ENCODE results near the gene CREB5.
"Not testable (repeated sequence)": the region's sequence is repeated elsewhere in the genome, so short reads cannot be mapped to it uniquely, and the experiment has no call there.

The CREB5 gene

DNA sequence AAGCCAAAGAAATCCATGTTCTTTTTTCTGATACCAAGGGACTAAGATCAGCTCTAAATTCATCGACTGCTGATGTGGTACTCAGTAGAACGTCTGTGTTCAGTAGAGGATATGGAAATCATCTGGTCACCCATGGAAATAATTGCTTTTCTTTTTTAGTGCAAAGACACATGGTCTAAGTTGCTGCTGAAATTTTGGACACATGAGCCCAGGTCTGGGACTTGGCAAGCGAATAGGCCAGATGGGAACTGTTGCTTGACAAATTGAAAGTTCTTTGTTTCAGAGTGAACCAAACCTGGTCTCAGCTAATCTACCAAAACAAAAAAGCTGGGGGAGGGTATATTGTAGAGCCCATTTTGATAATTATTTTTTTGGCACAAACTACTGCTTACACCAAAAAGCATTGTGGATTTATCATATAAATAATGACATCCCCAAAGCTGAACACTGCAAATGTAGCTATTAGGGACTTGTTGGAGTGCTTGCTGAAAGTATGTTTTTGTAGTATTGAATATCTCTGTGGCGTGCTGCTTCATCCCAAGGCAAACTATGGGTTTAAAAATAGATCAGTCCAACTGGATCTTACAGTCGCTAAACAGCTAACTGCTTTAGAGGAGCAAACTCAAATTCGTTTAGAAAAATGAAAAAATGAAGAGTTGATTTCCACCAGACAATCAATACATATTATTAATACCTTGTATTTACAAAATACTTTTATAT is 401.1 kb downstream of the CREB5 start:
- Histone ChIP-seq H3K4me3 (ENCODE audit: low read length) (no peak overlapping the region), H3K27ac (ENCODE audit: low read length) (no peak overlapping the region), H3K27me3 (ENCODE audit: control insufficient read depth, insufficient read depth, low read length) (no peaks in the 10 kb centered on the region), H3K36me3 (ENCODE audit: control insufficient read depth, insufficient read depth, low read length) (no peaks in the 10 kb centered on the region), H3K9me3 (ENCODE audit: control insufficient read depth, insufficient read depth, low read length) (no peaks in the 10 kb centered on the region), H3K4me1 (ENCODE audit: control insufficient read depth, insufficient read depth, low read length) (0 out of 2 replicates have a peak, but pooled peaks cover 1% of the 10 kb centered on the region)
- no CpG with 5 or more reads among the region's 6 CpGs for WGBS (ENCODE audit: insufficient coverage, insufficient read length)
- DNase-seq (ENCODE audit: low read depth, low spot score), result no peak

DNA sequence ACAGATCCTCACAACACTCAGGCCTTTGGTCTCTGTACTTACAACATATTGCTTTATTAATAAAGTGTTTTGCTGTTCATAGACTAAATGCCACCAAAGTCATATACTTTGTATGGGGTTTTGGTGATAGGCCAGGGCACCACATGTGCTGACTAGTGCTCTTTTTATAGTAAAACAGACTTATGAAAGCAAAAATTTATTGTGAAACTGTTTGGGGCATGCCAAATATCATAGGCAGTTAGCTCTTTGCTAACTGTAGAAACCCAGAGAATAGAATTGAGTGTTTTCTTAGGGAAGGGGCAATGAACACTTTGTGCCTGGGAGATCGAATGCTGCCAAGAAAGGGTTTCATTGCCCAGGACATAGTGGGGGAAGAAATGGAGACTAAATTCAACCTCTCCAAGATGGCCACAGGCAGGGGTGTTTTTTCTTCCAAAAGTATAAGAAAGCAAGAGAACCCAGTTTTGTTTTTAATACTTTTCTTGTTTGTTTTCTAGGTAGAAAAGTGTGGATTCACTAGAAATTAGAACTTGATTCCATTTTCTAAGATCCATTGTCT is 403.1 kb downstream of the CREB5 start:
- WGBS (ENCODE audit: insufficient coverage, insufficient read length), result no CpG with 5 or more reads among the region's 1 CpG

DNA sequence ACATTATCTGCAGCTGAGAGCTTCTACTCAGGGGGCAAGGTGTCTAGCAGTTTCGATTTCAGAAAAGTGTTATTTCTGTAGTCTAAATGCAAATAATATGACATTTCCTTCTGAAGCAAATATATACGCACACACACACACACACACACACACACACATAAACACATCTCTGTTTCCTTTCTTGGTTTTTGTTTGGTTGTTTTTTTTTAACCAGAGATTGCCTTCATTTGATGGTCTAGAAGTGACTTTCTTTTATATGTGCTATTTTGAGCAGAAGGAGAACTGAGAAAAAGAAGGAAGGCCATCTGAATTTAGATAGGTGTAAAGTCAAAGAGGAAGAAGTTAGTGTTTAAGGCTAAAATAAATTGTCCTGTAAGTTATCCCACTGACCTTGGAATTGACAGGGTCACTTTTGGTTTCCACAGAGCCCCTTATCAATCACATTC is 403.6 kb downstream of the CREB5 start:
- Histone ChIP-seq H3K4me1 (ENCODE audit: control insufficient read depth, insufficient read depth, low read length) (no peaks in the 10 kb centered on the region), H3K27ac (ENCODE audit: low read length) (no peak overlapping the region), H3K4me3 (ENCODE audit: low read length) (no peak overlapping the region), H3K27me3 (ENCODE audit: control insufficient read depth, insufficient read depth, low read length) (no peaks in the 10 kb centered on the region), H3K36me3 (ENCODE audit: control insufficient read depth, insufficient read depth, low read length) (no peaks in the 10 kb centered on the region), H3K9me3 (ENCODE audit: control insufficient read depth, insufficient read depth, low read length) (no peaks in the 10 kb centered on the region)
- no CpG with 5 or more reads among the region's 2 CpGs for WGBS (ENCODE audit: insufficient coverage, insufficient read length)
- no peak for DNase-seq (ENCODE audit: low read depth, low spot score)

More for the DNA sequence above, 403.1 kb downstream of the CREB5 start:
- DNase-seq (ENCODE audit: low read depth, low spot score), result no peak
- H3K4me1 ChIP-seq (ENCODE audit: control insufficient read depth, insufficient read depth, low read length), result no peaks in the 10 kb centered on the region
- no peak overlapping the region for H3K27ac ChIP-seq (ENCODE audit: low read length)
- no peak overlapping the region for H3K4me3 ChIP-seq (ENCODE audit: low read length)
- no peaks in the 10 kb centered on the region for H3K9me3 ChIP-seq (ENCODE audit: control insufficient read depth, insufficient read depth, low read length)
- no peaks in the 10 kb centered on the region for H3K36me3 ChIP-seq (ENCODE audit: control insufficient read depth, insufficient read depth, low read length)
- no peaks in the 10 kb centered on the region for H3K27me3 ChIP-seq (ENCODE audit: control insufficient read depth, insufficient read depth, low read length)

DNA sequence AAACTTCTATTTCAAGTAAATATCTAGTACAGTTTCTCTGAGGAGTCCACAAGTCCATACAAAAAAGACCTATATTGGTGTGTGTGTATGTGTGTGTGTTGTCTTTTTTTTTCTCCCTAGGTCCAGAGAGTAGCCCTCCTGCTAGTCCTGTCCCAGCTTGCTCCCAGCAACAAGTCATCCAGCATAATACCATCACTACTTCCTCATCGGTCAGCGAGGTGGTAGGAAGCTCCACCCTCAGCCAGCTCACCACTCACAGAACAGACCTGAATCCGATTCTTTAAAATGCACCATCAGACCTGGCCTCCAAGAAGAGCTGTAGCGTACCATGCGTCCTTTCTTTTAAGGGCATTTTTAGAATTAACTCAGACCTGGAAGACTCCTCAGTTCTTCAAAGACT is 406.7 kb downstream of the CREB5 start:
- Histone ChIP-seq H3K4me1 (ENCODE audit: control insufficient read depth, insufficient read depth, low read length) (no peaks in the 10 kb centered on the region), H3K9me3 (ENCODE audit: control insufficient read depth, insufficient read depth, low read length) (no peaks in the 10 kb centered on the region), H3K36me3 (ENCODE audit: control insufficient read depth, insufficient read depth, low read length) (no peaks in the 10 kb centered on the region), H3K27me3 (ENCODE audit: control insufficient read depth, insufficient read depth, low read length) (no peaks in the 10 kb centered on the region), H3K27ac (ENCODE audit: low read length) (no peak overlapping the region), H3K4me3 (ENCODE audit: low read length) (no peak overlapping the region)
- DNase-seq (ENCODE audit: low read depth, low spot score), result no peak
- no CpG with 5 or more reads among the region's 5 CpGs for WGBS (ENCODE audit: insufficient coverage, insufficient read length)

DNA sequence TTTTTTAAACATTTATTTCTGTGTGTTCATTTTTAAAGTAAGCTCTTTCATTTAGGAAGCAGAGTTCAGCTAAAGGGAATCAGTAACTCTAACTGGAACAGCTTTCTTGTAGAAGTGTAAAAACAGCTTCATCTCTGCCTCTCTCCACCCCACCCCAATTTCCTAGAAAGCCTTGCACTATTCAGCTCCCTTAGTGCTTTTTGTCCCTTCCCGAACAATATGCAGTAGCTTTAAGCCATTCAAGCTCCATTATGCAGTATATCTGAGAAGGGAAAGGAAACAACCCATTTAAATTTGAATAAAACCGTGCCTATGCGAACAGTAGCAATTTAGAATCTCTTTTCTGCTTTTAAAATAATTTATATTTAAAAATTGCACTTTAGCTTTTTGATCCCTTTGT is 411.3 kb downstream of the CREB5 start:
- no peak overlapping the region for H3K4me3 ChIP-seq (ENCODE audit: low read length)
- no peaks in the 10 kb centered on the region for H3K36me3 ChIP-seq (ENCODE audit: control insufficient read depth, insufficient read depth, low read length)
- DNase-seq (ENCODE audit: low read depth, low spot score), result no peak
- H3K9me3 ChIP-seq (ENCODE audit: control insufficient read depth, insufficient read depth, low read length), result no peaks in the 10 kb centered on the region
- H3K27ac ChIP-seq (ENCODE audit: low read length), result no peak overlapping the region
- no peaks in the 10 kb centered on the region for H3K4me1 ChIP-seq (ENCODE audit: control insufficient read depth, insufficient read depth, low read length)
- no peaks in the 10 kb centered on the region for H3K27me3 ChIP-seq (ENCODE audit: control insufficient read depth, insufficient read depth, low read length)
- WGBS (ENCODE audit: insufficient coverage, insufficient read length), result no CpG with 5 or more reads among the region's 3 CpGs

DNA sequence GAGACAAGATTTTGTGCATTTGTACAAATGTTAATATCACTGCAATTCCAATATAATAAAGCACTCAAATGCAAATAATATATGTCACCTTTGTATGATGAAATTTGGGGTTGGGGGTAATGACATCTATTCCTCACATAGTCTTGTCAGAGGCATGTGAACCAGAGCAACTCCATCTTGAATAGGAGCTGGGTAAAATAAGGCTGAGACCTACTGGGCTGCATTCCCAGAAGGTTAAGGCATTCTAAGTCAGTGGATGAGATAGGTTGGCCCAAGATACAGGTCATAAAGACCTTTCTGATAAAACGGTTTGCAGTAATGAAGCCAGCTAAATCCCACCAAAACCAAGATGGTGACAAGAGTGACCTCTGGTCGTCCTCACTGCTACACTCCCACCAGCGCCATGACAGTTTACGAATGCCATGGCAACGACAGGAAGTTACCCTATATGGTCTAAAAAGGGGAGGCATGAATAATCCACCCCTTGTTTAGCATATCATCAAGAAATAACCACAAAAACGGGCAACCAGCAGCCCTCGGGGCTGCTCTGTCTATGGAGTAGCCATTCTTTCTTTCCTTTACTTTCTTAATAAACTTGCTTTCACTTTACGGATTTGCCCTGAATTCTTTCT is 413.6 kb downstream of the CREB5 start:
- H3K27me3 ChIP-seq (ENCODE audit: control insufficient read depth, insufficient read depth, low read length); H3K9me3 ChIP-seq (ENCODE audit: control insufficient read depth, insufficient read depth, low read length); H3K4me3 ChIP-seq (ENCODE audit: low read length); H3K4me1 ChIP-seq (ENCODE audit: control insufficient read depth, insufficient read depth, low read length); H3K36me3 ChIP-seq (ENCODE audit: control insufficient read depth, insufficient read depth, low read length); DNase-seq (ENCODE audit: low read depth, low spot score); H3K27ac ChIP-seq (ENCODE audit: low read length): not testable (repeated sequence)
- no CpG with 5 or more reads among the region's 8 CpGs for WGBS (ENCODE audit: insufficient coverage, insufficient read length)

DNA sequence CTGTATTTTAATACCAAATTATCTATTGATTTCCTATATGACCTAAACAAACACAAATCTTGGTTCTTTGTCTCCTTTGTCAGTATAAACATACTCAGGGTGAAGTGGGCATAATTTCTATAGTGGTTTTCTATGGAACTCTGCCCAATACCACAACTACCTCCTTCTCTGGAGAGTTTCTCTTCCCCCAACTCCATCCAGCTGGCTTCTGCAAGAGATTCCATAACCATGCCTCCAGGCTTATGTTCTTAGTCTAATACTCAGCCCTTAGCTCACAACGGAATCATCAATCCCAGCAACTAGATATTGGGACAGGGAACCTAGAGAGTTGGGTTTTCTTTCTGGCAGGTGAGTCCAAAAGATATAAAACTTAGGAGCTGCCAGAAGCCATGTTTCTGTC is 418.5 kb downstream of the CREB5 start:
- Histone ChIP-seq H3K36me3 (ENCODE audit: control insufficient read depth, insufficient read depth, low read length) (no peaks in the 10 kb centered on the region), H3K9me3 (ENCODE audit: control insufficient read depth, insufficient read depth, low read length) (no peaks in the 10 kb centered on the region), H3K4me3 (ENCODE audit: low read length) (no peak overlapping the region), H3K27ac (ENCODE audit: low read length) (no peak overlapping the region), H3K4me1 (ENCODE audit: control insufficient read depth, insufficient read depth, low read length) (no peaks in the 10 kb centered on the region), H3K27me3 (ENCODE audit: control insufficient read depth, insufficient read depth, low read length) (no peaks in the 10 kb centered on the region)
- DNase-seq (ENCODE audit: low read depth, low spot score), result no peak
- WGBS (ENCODE audit: insufficient coverage, insufficient read length), result no CpG with 5 or more reads among the region's 1 CpG

DNA sequence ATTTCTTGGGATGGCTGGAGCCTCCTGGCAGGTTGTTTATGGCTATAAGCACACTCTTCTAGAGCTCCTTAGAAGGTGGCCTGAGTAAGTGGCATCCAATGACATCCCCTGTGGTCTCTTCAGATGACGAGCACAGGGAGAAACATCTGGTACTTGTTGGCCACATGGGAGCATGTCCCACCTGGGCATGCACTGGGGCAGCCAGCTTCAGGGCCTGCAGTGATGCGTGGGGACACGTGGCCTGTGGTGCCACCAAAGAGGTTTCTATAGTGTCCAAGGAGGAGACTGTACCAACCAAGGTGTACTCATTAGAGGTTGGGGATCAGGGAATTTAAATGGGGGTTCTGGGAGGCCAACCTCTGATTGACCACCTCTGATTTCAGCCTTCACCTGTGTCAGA is 420.4 kb downstream of the CREB5 start:
- H3K36me3 ChIP-seq (ENCODE audit: control insufficient read depth, insufficient read depth, low read length), result no peaks in the 10 kb centered on the region
- no peak overlapping the region for H3K4me3 ChIP-seq (ENCODE audit: low read length)
- H3K4me1 ChIP-seq (ENCODE audit: control insufficient read depth, insufficient read depth, low read length), result no peaks in the 10 kb centered on the region
- no CpG with 5 or more reads among the region's 3 CpGs for WGBS (ENCODE audit: insufficient coverage, insufficient read length)
- H3K27me3 ChIP-seq (ENCODE audit: control insufficient read depth, insufficient read depth, low read length), result no peaks in the 10 kb centered on the region
- no peak for DNase-seq (ENCODE audit: low read depth, low spot score)
- H3K27ac ChIP-seq (ENCODE audit: low read length), result no peak overlapping the region
- H3K9me3 ChIP-seq (ENCODE audit: control insufficient read depth, insufficient read depth, low read length), result no peaks in the 10 kb centered on the region

DNA sequence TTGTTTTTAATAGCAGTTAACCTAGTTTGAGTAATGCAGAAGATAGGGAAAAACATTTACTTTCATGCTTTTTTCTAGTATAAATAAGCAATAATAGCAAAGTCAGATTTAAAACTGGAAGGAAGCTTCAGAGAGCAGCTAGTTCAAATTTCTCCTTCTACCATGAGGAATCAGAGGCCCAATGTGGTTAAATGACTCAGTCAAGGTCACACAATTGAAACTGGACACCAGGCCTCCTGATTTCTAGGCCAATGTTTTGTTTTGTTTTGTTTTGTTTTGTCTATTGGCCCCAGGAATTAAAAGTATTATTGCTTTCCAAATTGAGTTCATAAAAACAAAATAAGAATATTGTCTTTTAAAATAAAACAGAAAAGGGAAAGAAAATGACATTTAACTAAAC is 423.5 kb downstream of the CREB5 start:
- Histone ChIP-seq H3K27ac (ENCODE audit: low read length) (no peak overlapping the region), H3K4me3 (ENCODE audit: low read length) (no peak overlapping the region), H3K9me3 (ENCODE audit: control insufficient read depth, insufficient read depth, low read length) (no peaks in the 10 kb centered on the region), H3K27me3 (ENCODE audit: control insufficient read depth, insufficient read depth, low read length) (no peaks in the 10 kb centered on the region), H3K36me3 (ENCODE audit: control insufficient read depth, insufficient read depth, low read length) (no peaks in the 10 kb centered on the region), H3K4me1 (ENCODE audit: control insufficient read depth, insufficient read depth, low read length) (no peaks in the 10 kb centered on the region)
- DNase-seq (ENCODE audit: low read depth, low spot score), result no peak

DNA sequence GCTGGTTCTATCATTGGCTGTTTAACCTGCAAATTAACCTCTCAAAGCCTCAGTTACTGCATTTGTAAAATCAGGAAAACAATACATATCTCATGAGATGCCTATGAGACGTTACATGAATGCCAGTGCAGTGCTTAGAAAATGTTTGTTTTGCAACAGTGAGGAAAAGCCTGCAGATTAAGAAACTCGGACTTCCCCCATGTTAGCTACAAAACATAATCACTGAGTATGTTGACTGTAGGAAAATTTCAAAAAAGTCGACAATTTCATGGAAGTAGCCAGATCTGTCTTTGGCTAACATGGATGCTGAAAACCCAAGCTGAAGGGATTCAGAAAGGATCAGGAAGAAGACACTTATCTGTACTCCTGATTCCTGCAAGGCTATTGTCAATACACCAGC is 424.4 kb downstream of the CREB5 start:
- no peaks in the 10 kb centered on the region for H3K36me3 ChIP-seq (ENCODE audit: control insufficient read depth, insufficient read depth, low read length)
- no peaks in the 10 kb centered on the region for H3K27me3 ChIP-seq (ENCODE audit: control insufficient read depth, insufficient read depth, low read length)
- no CpG with 5 or more reads among the region's 3 CpGs for WGBS (ENCODE audit: insufficient coverage, insufficient read length)
- H3K4me1 ChIP-seq (ENCODE audit: control insufficient read depth, insufficient read depth, low read length), result no peaks in the 10 kb centered on the region; the same call in 1 of the 2 replicates
- DNase-seq (ENCODE audit: low read depth, low spot score), result no peak
- H3K27ac ChIP-seq (ENCODE audit: low read length), result no peak overlapping the region
- H3K9me3 ChIP-seq (ENCODE audit: control insufficient read depth, insufficient read depth, low read length), result no peaks in the 10 kb centered on the region
- no peak overlapping the region for H3K4me3 ChIP-seq (ENCODE audit: low read length)

All from iPS DF 6.9 (cell line).